GDM1 (cell line): ENCODE measurements around the gene PRKCE.

Experiments
- DNase-seq: peaks from one replicate; lab custom pipeline; 2025; lab: John Stamatoyannopoulos, UW

The PRKCE gene

GRCh38 chr2:45860136-45861121 is 209.0 kb downstream of the PRKCE start:
- DNase-seq = peak; percentile 66

GRCh38 chr2:45862843-45863242 is 211.4 kb downstream of the PRKCE start:
- DNase-seq = peak; percentile 93

GRCh38 chr2:45864121-45864520 is 212.6 kb downstream of the PRKCE start:
- no peak for DNase-seq

GRCh38 chr2:45867349-45867748 is 215.9 kb downstream of the PRKCE start:
- no peak for DNase-seq

DNA sequence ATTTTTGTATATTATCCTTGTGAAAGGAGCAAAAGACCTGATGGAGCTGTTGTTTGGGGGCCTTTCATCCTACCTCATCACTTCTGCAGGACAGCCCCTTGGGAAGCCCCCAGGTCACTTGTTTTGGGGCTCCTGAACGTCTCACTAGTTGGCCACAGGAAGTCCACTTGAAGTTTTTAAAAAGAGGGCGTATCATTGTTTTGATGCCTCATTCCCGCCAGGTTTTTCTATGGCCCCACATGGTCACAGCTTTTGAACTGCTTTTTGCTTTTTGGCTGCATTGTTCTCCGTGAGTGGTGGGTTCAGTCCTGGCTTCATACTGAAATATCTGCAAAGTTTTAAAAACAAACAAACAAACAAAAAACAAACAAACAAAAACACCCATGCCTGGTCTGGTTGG is 216.3 kb downstream of the PRKCE start:
- DNase-seq = no peak

DNA sequence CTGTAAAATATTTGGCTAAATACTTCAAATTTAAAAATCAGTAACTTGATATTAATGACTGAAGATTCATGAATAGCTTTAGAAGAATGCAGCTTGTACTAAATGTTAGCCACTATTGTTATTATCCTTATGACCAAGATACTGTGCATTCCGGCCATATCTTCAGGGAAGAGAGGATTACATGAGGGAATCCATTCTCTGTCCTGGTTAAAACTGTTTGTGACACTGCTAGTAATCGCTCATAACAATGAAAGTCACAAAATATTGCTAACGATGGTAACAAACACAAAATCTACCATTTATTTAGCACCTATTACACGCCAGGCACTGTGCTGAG is 217.7 kb downstream of the PRKCE start:
- DNase-seq = no peak

GRCh38 chr2:45871025-45871424 is 219.6 kb downstream of the PRKCE start:
- no peak for DNase-seq

DNA sequence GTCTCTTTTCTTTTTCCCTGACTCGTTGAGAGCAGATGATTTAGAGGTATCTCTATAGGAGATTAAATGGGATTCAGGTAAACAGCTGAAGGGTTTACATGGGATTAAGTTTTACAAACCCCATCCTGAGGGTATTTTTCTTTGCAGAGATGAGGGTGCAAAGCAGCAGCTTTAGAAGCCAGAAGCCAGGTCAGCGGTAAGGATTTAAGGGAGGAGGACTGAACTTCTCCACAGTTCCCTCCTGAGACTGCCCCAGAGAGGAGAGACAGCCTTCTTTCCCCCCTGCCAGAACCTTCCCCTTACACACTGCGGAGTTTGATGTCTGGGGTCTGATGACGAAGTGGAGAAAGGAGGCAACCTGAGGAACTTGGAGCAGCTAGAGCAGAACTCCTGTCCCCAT is 220.1 kb downstream of the PRKCE start:
- DNase-seq = no peak

DNA sequence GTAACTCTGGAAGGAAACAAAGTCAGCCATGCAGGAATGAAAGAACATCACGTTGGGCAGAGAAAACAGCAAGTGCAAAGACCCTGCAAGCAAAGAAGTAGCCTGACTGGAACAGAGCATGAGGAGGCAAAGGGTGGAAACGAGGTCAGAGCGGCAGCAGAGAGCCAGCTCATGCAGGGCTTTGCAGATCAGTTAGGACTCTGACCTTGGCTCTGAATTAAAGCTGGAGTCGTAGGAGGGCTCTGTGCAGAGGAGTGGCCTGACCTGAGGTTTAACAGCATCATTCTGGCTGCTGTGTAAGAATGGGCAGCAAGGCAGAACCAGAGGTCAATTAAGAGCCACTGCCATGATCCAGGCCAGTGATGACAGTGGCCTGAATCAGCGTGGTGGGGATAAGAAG is 220.7 kb downstream of the PRKCE start:
- no peak for DNase-seq

- no peak for DNase-seq
Observed at GRCh38 chr2:45874344-45874743, 222.9 kb downstream of the PRKCE start.

- DNase-seq = no peak
Observed at GRCh38 chr2:45876611-45877010, 225.1 kb downstream of the PRKCE start.

DNA sequence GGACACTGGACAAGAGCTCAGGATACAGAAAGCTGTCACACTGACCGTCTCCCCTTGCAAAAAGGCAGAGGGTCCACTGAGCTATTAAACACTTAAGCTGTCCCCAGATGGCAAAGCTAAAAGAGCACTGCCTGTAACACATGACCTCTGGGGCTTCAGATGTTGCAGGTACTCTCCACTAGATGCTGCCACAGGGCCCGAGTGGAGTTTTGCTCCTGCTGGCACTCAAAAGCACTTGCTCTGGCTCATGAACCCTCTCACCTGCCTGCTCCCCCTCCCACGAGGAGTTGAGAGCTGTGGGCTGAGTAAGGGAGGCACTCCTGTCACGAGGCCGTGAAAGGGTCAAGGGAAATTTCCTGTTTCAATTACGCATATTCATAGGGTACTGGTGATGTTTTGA is 227.9 kb downstream of the PRKCE start:
- no peak for DNase-seq

- no peak for DNase-seq
Observed at GRCh38 chr2:45879936-45880335, 228.5 kb downstream of the PRKCE start.

- DNase-seq = no peak
Observed at GRCh38 chr2:45881970-45882581, 230.6 kb downstream of the PRKCE start.

DNA sequence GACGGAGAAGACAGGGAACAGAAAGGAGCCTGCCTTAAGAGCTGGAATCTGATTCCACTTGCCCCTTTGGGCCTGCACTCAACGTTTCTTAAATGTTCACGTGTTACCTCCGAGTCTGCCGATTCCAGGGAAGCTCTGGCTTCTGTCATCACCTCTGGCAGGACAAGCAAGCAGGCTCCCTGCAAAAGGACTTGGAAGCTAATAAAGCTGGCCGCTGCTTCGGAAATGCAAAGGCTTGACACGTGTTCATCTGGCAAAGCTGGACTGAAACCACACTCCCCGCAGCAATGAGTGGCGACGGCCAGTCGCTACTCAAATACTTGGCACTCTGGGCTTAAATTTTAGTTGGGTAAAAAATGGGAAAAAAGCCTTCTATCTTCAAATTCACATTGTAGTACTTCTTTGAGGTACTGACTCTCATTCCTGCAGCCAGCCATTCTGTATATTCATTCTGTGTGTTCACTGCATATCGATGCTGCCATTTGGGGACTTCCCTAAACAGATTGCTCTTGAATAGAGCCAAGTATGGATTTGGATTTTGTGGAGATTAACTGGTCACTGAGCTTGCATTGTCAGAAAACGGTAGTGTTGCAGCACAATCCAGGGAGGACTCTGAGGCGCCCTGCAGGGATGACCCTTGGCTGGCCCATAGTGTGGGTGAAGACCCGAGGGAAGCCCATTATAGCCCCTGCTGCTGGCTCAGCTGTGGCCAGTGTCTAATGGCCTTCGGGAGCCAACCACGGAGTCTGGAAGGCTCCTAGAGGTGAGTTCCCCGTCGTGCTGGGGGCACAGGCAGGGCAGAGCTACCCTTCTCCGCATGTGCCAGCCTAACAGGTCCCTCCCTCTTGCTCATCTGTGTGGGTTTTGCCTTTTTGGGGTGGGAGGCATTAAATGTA is 231.5 kb downstream of the PRKCE start:
- no peak for DNase-seq

GRCh38 chr2:45883603-45884000 is 232.1 kb downstream of the PRKCE start:
- DNase-seq = no peak

GRCh38 chr2:45884126-45884525 is 232.7 kb downstream of the PRKCE start:
- no peak for DNase-seq

GRCh38 chr2:45885171-45885621 is 233.7 kb downstream of the PRKCE start:
- DNase-seq = no peak

GRCh38 chr2:45886171-45886663 is 234.7 kb downstream of the PRKCE start:
- DNase-seq = no peak

GRCh38 chr2:45888167-45888566 is 236.7 kb downstream of the PRKCE start:
- DNase-seq = peak; percentile 15

DNA sequence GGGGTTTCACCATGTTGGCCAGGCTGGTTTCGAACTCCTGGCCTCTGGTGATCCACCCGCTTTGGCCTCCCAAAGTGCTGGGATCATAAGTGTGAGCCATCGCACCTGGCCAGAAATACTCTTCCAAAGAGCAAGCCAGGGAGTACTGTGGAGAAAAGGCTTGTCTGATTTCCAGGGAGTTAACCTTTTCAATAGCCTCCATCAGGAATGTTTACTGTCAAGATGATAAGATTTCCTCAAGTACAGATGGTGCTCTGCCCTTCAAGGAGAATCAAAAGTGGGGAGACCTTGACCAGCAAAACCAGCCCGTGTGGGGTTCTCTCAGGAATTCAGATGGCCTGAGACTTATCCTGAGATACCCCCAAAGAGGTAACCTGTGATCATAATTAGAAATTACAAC is 237.2 kb downstream of the PRKCE start:
- DNase-seq = no peak

- peak; percentile 30 for DNase-seq
Observed at GRCh38 chr2:45889053-45889452, 237.6 kb downstream of the PRKCE start.
